Liver (tissue), 9 donors: ENCODE measurements around the gene C15orf62. TPM values are rescaled to one million over a fixed set of nuclear protein-coding genes. Genes with fewer than 3 reads are reported as not detected.
A peak's percentile ranks its signal among the peaks of the same experiment; 100 is the strongest.

Experiments
- DNase-seq: peaks from one replicate; pipeline ENCODE4 v3.0.0-alpha.2; 2017; ENCODE audit warnings: low spot score
- H3K27ac ChIP-seq, 2 donors: one replicate each; pipeline ENCODE4 v1.7.0; 2013; ENCODE audit warnings: inconsistent platforms in 2 of 2, low read length in 2 of 2, control low read depth in 1 of 2, low read depth in 1 of 2, mild to moderate bottlenecking in 1 of 2
- H3K27me3 ChIP-seq, 4 donors: one replicate each; pipeline versions ENCODE4 v1.6.1 to v1.7.0; 2013; ENCODE audit warnings: low read length in 3 of 4, inconsistent platforms in 1 of 4, mild to moderate bottlenecking in 1 of 4, moderate library complexity in 1 of 4; ENCODE audit not compliant: control insufficient read depth in 4 of 4, insufficient read depth in 4 of 4
- H3K36me3 ChIP-seq, 4 donors: one replicate each; pipeline versions ENCODE4 v1.6.1 to v1.7.0; 2013; ENCODE audit warnings: low read length in 3 of 4, mild to moderate bottlenecking in 3 of 4, low read depth in 1 of 4, moderate library complexity in 1 of 4; ENCODE audit not compliant: control insufficient read depth in 4 of 4, insufficient read depth in 3 of 4
- H3K4me1 ChIP-seq, 4 donors: one replicate each; pipeline versions ENCODE4 v1.6.1 to v1.7.0; 2013; ENCODE audit warnings: low read length in 3 of 4, mild to moderate bottlenecking in 3 of 4, moderate library complexity in 1 of 4; ENCODE audit not compliant: control insufficient read depth in 4 of 4, insufficient read depth in 4 of 4
- H3K4me3 ChIP-seq, 3 donors: one replicate each; pipeline versions ENCODE4 v1.6.1 to v1.7.0; 2013; ENCODE audit warnings: low read length in 3 of 3, control low read depth in 1 of 3, low read depth in 1 of 3, mild to moderate bottlenecking in 1 of 3
- H3K9ac ChIP-seq, 2 donors: one replicate each; pipeline ENCODE4 v1.7.0; 2013; ENCODE audit warnings: low read length in 2 of 2, mild to moderate bottlenecking in 2 of 2, moderate library complexity in 2 of 2, control low read depth in 1 of 2, low read depth in 1 of 2
- H3K9me3 ChIP-seq, 4 donors: one replicate each; pipeline versions ENCODE4 v1.6.1 to v1.7.0; 2013; ENCODE audit warnings: low read length in 3 of 4; ENCODE audit not compliant: control insufficient read depth in 4 of 4
- CTCF ChIP-seq: fragments of 150-350 bp; IDR thresholded peaks from 2 replicates; pipeline ENCODE4 v1.5.1; 2017; ENCODE audit warnings: improper control_type of control experiment, low read depth, low read length; ENCODE audit not compliant: missing input control
- EGR1 ChIP-seq, 2 donors: IDR thresholded peaks; 2 replicates each; pipeline ENCODE4 v1.6.1; 2016 to 2018; ENCODE audit warnings: antibody characterized with exemption in 2 of 2, low read depth in 2 of 2
- FOXA1 ChIP-seq: IDR thresholded peaks from 2 replicates; pipeline ENCODE4 v1.6.1; 2016; ENCODE audit warnings: antibody characterized with exemption
- FOXA2 ChIP-seq: IDR thresholded peaks from 2 replicates; pipeline ENCODE4 v1.6.1; 2016; ENCODE audit warnings: antibody characterized with exemption
- GABPA ChIP-seq, 2 donors: IDR thresholded peaks in 1 of 2; conservative IDR thresholded peaks in 1 of 2; 2 replicates each; pipeline ENCODE4 v1.6.1; 2016; ENCODE audit warnings: antibody characterized with exemption in 2 of 2, mild to moderate bottlenecking in 1 of 2, moderate library complexity in 1 of 2
- HNF4A ChIP-seq, 2 donors: conservative IDR thresholded peaks; 2 replicates each; pipeline ENCODE4 v1.6.1; 2016; ENCODE audit warnings: antibody characterized with exemption in 2 of 2, mild to moderate bottlenecking in 2 of 2
- HNF4G ChIP-seq: IDR thresholded peaks from 2 replicates; pipeline ENCODE4 v1.6.1; 2016; ENCODE audit warnings: antibody characterized with exemption
- JUND ChIP-seq, 2 donors: IDR thresholded peaks; 2 replicates each; pipeline ENCODE4 v1.6.1; 2016; ENCODE audit warnings: antibody characterized with exemption in 2 of 2
- MAX ChIP-seq: IDR thresholded peaks from 2 replicates; pipeline ENCODE4 v1.6.1; 2016; ENCODE audit warnings: antibody characterized with exemption
- NR2F2 ChIP-seq: IDR thresholded peaks from 2 replicates; pipeline ENCODE4 v1.6.1; 2016; ENCODE audit warnings: antibody characterized with exemption
- RAD21 ChIP-seq, 2 donors: IDR thresholded peaks; 2 replicates each; pipeline ENCODE4 v1.6.1; 2016; ENCODE audit warnings: antibody characterized with exemption in 2 of 2, mild to moderate bottlenecking in 2 of 2
- REST ChIP-seq: IDR thresholded peaks from 2 replicates; pipeline ENCODE4 v1.6.1; 2016; ENCODE audit warnings: antibody characterized with exemption, mild to moderate bottlenecking
- RXRA ChIP-seq, 2 donors: IDR thresholded peaks; 2 replicates each; pipeline ENCODE4 v1.6.1; 2017 to 2018; ENCODE audit warnings: antibody characterized with exemption in 2 of 2, mild to moderate bottlenecking in 1 of 2
- SP1 ChIP-seq: IDR thresholded peaks from 2 replicates; pipeline ENCODE4 v1.6.1; 2018; ENCODE audit warnings: antibody characterized with exemption, mild to moderate bottlenecking
- TAF1 ChIP-seq: conservative IDR thresholded peaks from 2 replicates; pipeline ENCODE4 v1.6.1; 2016; ENCODE audit warnings: antibody characterized with exemption, mild to moderate bottlenecking
- YY1 ChIP-seq: IDR thresholded peaks from 2 replicates; pipeline ENCODE4 v1.6.1; 2016; ENCODE audit warnings: antibody characterized with exemption, mild to moderate bottlenecking
- whole genome bisulfite sequencing: extraction: QIAGEN DNeasy Blood & Tissue Kit; methylation state at CpG from one replicate; pipeline ENCODE4 v1.1.7; 2013; 5-methylcytosine and 5-hydroxymethylcytosine counted together
- polyA plus RNA-seq, 2 donors: library from polyadenylated mRNA; stranded (reverse) in 1 of 2; unstranded in 1 of 2; fragments of 200-250 nt in 1 of 2; fragments of >200 nt in 1 of 2; fragmentation: Nextera tagmentation in 1 of 2; extraction: Ambion mirVana in 1 of 2; gene quantifications; one replicate each; pipeline versions ENCODE4 v1.2.1 to v1.2.3, GENCODE V29; 2013 to 2015
- total RNA-seq, 2 donors: library from RNA; depleted of rRNA; stranded (reverse); fragments of >200 nt; gene quantifications; one replicate each; pipeline ENCODE4 v1.2.3, GENCODE V29; 2014
- TF ChIP-seq, protein P1 (sequence below): IDR thresholded peaks from 2 replicates; pipeline ENCODE4 v1.6.1; 2016; ENCODE audit warnings: antibody characterized with exemption
- TF ChIP-seq, protein P2 (sequence below): IDR thresholded peaks from 2 replicates; pipeline ENCODE4 v1.6.1; 2016; ENCODE audit warnings: antibody characterized with exemption
- donor health status: healthy.
- donor health status: healthy.
- donor health status: healthy.
- donor health status: healthy.
- donor health status: healthy.

C15orf62 gene
- total and polyA plus RNA-seq, 4 donors, result 0.19 to 0.92 (median 0.59) TPM

- Histone ChIP-seq H3K36me3 (peaks cover 0 to 38% (median 17%) of the 10 kb centered on the region in 4 donors), H3K9ac (no peak overlapping the region), H3K4me1 (peaks cover 4 to 57% (median 34%) of the 10 kb centered on the region in 4 donors), H3K27ac (peak overlapping the region; percentile 56 to 71), H3K9me3 (no peaks in the 10 kb centered on the region), H3K27me3 (no peaks in the 10 kb centered on the region), H3K4me3 (no peak overlapping the region)
- no peak for DNase-seq
- TF ChIP-seq, protein P1, sequence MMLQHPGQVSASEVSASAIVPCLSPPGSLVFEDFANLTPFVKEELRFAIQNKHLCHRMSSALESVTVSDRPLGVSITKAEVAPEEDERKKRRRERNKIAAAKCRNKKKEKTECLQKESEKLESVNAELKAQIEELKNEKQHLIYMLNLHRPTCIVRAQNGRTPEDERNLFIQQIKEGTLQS, result no peak
- TF ChIP-seq CTCF (peak; percentile 10), REST (peak; percentile 43), HNF4A (conservative IDR thresholded peaks at IDR 0.05) (peak; percentile 71 to 72), SP1 (peak; percentile 68), FOXA1 (peak; percentile 72), JUND (IDR thresholded peaks at IDR 0.05) (no peak), RAD21 (IDR thresholded peaks at IDR 0.05) (peak in 1 of 2 donors; percentile 46), FOXA2 (peak; percentile 87), HNF4G (no peak), YY1 (peak; percentile 70), RXRA (IDR thresholded peaks at IDR 0.05) (peak; percentile 84 to 92), GABPA (IDR thresholded peaks at IDR 0.05 in 1 of 2, conservative IDR thresholded peaks at IDR 0.05 in 1 of 2) (no peak), TAF1 (no peak), EGR1 (IDR thresholded peaks at IDR 0.05; ENCODE audit: low read depth in 2 of 2) (peak in 1 of 2 donors; percentile 45), MAX (no peak), NR2F2 (peak; percentile 34)
- TF ChIP-seq, protein P2, sequence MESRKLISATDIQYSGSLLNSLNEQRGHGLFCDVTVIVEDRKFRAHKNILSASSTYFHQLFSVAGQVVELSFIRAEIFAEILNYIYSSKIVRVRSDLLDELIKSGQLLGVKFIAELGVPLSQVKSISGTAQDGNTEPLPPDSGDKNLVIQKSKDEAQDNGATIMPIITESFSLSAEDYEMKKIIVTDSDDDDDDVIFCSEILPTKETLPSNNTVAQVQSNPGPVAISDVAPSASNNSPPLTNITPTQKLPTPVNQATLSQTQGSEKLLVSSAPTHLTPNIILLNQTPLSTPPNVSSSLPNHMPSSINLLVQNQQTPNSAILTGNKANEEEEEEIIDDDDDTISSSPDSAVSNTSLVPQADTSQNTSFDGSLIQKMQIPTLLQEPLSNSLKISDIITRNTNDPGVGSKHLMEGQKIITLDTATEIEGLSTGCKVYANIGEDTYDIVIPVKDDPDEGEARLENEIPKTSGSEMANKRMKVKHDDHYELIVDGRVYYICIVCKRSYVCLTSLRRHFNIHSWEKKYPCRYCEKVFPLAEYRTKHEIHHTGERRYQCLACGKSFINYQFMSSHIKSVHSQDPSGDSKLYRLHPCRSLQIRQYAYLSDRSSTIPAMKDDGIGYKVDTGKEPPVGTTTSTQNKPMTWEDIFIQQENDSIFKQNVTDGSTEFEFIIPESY, result no peak
- 46% methylated on average over 5 of the region's 5 CpGs for WGBS
Measured at GRCh38 chr15:40771242-40771641, 1.5 kb downstream of the C15orf62 start.
